ENCODE results near the gene EYS. TPM values are rescaled to one million over a fixed set of nuclear protein-coding genes. Genes with fewer than 3 reads are reported as not detected.

Gene EYS
- polyA plus RNA-seq, 1 of the 3 experiments (the other 2 are of a cell fraction) = 0.05 TPM

DNA sequence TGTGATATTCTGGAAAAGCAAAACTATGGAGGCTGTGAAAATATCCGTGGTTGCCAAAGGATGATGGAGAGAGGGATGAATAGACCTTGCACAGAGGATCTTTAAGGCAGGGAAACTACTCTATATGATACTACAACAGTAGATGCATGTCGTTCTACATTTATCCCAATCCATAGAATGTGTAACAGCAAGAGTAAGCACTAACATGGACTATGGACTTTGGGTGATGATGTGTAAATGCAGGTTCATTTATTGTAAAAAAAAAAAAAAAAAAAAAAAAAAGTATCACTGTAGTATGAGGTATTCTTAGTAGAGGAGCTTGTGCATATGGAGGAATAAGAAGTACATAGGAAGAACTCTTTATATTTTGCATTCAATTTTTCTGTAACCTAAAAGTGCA is 1563.9 kb downstream of the EYS start:
- H4K20me1 ChIP-seq (ENCODE audit: insufficient read depth) = no peaks in the 10 kb centered on the region
- H3K4me3 ChIP-seq (ENCODE audit: low read depth in 2 of 2, low read length in 1 of 2) = no peak overlapping the region
- ChIA-PET CTCF (no interaction called here), POLR2A (no interaction called here)
- H3K79me2 ChIP-seq (ENCODE audit: insufficient read depth) = no peaks in the 10 kb centered on the region
- no peaks in the 10 kb centered on the region for H3K9me3 ChIP-seq
- H3K4me1 ChIP-seq (ENCODE audit: control insufficient read depth in 1 of 2, insufficient read depth in 2 of 2, low read depth in 1 of 2, low read length in 1 of 2) = peaks cover 0 to 3% of the 10 kb centered on the region in 2 experiments; a peak in 2 of 4 replicates
- H3K27ac ChIP-seq (ENCODE audit: low read depth in 2 of 2, low read length in 1 of 2) = no peak overlapping the region
- no peak overlapping the region for H3K9ac ChIP-seq
- DNase-seq = no peak
- H3K36me3 ChIP-seq (replicated peaks in 1 of 2; ENCODE audit: control insufficient read depth in 1 of 2, insufficient read depth in 2 of 2, low read length in 1 of 2) = no peaks in the 10 kb centered on the region
- H3K4me2 ChIP-seq = no peak overlapping the region
- no peaks in the 10 kb centered on the region for H3K27me3 ChIP-seq (ENCODE audit: insufficient read depth)
- no peak for TF ChIP-seq RAD21 (IDR thresholded peaks at IDR 0.05; ENCODE audit: low read length)
- TF ChIP-seq, protein P1, sequence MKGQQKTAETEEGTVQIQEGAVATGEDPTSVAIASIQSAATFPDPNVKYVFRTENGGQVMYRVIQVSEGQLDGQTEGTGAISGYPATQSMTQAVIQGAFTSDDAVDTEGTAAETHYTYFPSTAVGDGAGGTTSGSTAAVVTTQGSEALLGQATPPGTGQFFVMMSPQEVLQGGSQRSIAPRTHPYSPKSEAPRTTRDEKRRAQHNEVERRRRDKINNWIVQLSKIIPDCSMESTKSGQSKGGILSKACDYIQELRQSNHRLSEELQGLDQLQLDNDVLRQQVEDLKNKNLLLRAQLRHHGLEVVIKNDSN (IDR thresholded peaks at IDR 0.05; ENCODE audit: borderline replicate concordance, low read depth) = no peak
- TF ChIP-seq SIN3A (IDR thresholded peaks at IDR 0.05; ENCODE audit: borderline replicate concordance, low read depth, low read length) = no peak
- TF ChIP-seq CHD2 (IDR thresholded peaks at IDR 0.05; ENCODE audit: low read length, partially characterized antibody) = no peak
- no peak for TF ChIP-seq JUND (IDR thresholded peaks at IDR 0.05)
- TF ChIP-seq EZH2phosphoT487 (IDR thresholded peaks at IDR 0.05; ENCODE audit: borderline replicate concordance, low read depth) = no peak
- TF ChIP-seq FOSL2 (IDR thresholded peaks at IDR 0.05; ENCODE audit: borderline replicate concordance, low read depth) = no peak
- TF ChIP-seq, protein P2, sequence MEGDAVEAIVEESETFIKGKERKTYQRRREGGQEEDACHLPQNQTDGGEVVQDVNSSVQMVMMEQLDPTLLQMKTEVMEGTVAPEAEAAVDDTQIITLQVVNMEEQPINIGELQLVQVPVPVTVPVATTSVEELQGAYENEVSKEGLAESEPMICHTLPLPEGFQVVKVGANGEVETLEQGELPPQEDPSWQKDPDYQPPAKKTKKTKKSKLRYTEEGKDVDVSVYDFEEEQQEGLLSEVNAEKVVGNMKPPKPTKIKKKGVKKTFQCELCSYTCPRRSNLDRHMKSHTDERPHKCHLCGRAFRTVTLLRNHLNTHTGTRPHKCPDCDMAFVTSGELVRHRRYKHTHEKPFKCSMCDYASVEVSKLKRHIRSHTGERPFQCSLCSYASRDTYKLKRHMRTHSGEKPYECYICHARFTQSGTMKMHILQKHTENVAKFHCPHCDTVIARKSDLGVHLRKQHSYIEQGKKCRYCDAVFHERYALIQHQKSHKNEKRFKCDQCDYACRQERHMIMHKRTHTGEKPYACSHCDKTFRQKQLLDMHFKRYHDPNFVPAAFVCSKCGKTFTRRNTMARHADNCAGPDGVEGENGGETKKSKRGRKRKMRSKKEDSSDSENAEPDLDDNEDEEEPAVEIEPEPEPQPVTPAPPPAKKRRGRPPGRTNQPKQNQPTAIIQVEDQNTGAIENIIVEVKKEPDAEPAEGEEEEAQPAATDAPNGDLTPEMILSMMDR (IDR thresholded peaks at IDR 0.05) = no peak
- TF ChIP-seq, protein P3, sequence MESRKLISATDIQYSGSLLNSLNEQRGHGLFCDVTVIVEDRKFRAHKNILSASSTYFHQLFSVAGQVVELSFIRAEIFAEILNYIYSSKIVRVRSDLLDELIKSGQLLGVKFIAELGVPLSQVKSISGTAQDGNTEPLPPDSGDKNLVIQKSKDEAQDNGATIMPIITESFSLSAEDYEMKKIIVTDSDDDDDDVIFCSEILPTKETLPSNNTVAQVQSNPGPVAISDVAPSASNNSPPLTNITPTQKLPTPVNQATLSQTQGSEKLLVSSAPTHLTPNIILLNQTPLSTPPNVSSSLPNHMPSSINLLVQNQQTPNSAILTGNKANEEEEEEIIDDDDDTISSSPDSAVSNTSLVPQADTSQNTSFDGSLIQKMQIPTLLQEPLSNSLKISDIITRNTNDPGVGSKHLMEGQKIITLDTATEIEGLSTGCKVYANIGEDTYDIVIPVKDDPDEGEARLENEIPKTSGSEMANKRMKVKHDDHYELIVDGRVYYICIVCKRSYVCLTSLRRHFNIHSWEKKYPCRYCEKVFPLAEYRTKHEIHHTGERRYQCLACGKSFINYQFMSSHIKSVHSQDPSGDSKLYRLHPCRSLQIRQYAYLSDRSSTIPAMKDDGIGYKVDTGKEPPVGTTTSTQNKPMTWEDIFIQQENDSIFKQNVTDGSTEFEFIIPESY (IDR thresholded peaks at IDR 0.05; ENCODE audit: borderline replicate concordance, low read depth) = no peak
- TF ChIP-seq, protein P4, sequence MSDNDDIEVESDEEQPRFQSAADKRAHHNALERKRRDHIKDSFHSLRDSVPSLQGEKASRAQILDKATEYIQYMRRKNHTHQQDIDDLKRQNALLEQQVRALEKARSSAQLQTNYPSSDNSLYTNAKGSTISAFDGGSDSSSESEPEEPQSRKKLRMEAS (IDR thresholded peaks at IDR 0.05; ENCODE audit: low read depth) = no peak
- TF ChIP-seq, protein P5, sequence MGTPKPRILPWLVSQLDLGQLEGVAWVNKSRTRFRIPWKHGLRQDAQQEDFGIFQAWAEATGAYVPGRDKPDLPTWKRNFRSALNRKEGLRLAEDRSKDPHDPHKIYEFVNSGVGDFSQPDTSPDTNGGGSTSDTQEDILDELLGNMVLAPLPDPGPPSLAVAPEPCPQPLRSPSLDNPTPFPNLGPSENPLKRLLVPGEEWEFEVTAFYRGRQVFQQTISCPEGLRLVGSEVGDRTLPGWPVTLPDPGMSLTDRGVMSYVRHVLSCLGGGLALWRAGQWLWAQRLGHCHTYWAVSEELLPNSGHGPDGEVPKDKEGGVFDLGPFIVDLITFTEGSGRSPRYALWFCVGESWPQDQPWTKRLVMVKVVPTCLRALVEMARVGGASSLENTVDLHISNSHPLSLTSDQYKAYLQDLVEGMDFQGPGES (IDR thresholded peaks at IDR 0.05; ENCODE audit: low read depth, low read length) = no peak
- no peak for TF ChIP-seq EP300 (IDR thresholded peaks at IDR 0.05; ENCODE audit: borderline replicate concordance in 1 of 2, low read depth in 1 of 2, low read length in 1 of 2)
- TF ChIP-seq FOXM1 (IDR thresholded peaks at IDR 0.05; ENCODE audit: low read depth) = no peak
- TF ChIP-seq MXI1 (IDR thresholded peaks at IDR 0.05; ENCODE audit: low read depth, low read length) = no peak
- no peak for TF ChIP-seq RFX5 (IDR thresholded peaks at IDR 0.05; ENCODE audit: low read length)
- TF ChIP-seq, protein P6, sequence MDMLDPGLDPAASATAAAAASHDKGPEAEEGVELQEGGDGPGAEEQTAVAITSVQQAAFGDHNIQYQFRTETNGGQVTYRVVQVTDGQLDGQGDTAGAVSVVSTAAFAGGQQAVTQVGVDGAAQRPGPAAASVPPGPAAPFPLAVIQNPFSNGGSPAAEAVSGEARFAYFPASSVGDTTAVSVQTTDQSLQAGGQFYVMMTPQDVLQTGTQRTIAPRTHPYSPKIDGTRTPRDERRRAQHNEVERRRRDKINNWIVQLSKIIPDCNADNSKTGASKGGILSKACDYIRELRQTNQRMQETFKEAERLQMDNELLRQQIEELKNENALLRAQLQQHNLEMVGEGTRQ (IDR thresholded peaks at IDR 0.05; ENCODE audit: borderline replicate concordance, low read depth, low read length) = no peak
- no peak for TF ChIP-seq RXRA (IDR thresholded peaks at IDR 0.05; ENCODE audit: borderline replicate concordance, low read depth)
- no peak for TF ChIP-seq RCOR1 (IDR thresholded peaks at IDR 0.05; ENCODE audit: low read length)
- TF ChIP-seq GATA2 (CRISPR knock-in tag; IDR thresholded peaks at IDR 0.05) = no peak
- no peak overlapping the region for H2AFZ ChIP-seq (ENCODE audit: low read depth)
- H3K9me2 ChIP-seq = no peaks in the 10 kb centered on the region
- H3F3A ChIP-seq (replicated peaks; ENCODE audit: insufficient read depth) = no peaks in the 10 kb centered on the region
- WGBS (ENCODE audit: low lambda C conversion rate) = 40% methylated on average over 2 of the region's 2 CpGs

All from SK-N-SH (cell line).